ENCODE measurements around the gene IGFBP7. TPM values are rescaled to one million over a fixed set of nuclear protein-coding genes. Genes with fewer than 3 reads are reported as not detected.

The IGFBP7 gene, protein sequence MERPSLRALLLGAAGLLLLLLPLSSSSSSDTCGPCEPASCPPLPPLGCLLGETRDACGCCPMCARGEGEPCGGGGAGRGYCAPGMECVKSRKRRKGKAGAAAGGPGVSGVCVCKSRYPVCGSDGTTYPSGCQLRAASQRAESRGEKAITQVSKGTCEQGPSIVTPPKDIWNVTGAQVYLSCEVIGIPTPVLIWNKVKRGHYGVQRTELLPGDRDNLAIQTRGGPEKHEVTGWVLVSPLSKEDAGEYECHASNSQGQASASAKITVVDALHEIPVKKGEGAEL
- total RNA-seq = 625 and 2,058 TPM in 2 replicates

DNA sequence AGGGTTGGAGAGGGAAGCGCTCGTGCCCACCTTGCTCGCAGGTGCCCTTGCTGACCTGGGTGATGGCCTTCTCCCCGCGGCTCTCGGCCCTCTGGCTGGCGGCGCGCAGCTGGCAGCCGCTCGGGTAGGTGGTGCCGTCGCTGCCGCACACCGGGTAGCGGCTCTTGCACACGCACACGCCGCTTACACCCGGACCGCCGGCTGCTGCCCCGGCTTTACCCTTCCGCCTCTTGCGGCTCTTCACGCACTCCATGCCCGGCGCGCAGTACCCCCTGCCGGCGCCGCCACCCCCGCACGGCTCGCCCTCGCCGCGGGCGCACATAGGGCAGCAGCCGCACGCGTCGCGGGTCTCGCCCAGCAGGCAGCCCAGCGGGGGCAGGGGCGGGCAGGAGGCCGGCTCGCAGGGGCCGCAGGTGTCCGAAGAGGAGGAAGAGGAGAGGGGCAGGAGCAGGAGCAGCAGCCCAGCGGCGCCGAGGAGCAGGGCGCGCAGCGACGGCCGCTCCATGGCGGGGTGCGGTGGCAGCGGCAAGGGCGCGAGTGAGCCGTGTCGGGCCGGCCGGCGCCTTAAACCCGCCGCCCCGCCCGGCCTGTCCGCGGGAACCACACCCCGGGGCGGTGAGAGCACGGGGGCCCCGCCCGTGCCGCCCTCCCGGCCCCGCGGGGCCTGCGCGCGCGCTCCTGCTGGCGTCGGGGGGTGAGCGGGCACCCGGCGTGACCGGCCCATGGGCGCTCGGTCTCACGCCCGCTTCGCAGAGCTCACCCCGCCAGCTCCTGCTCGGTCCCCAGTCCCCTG lies at the start of gene IGFBP7:
IGFBP7 (minus strand) TSS at position 539 of the 793 bp plus-strand sequence; CDS start at position 505, 34 bp downstream.

Other genes starting within 250 kb of the IGFBP7 start
- 16.5 and 23.5 TPM in 2 replicates for gene REST, start 202.5 kb downstream of the IGFBP7 start, total RNA-seq
- 20.5 and 37.8 TPM in 2 replicates for gene NOA1, start 132.8 kb downstream of the IGFBP7 start, total RNA-seq
- gene POLR2B, start 131.5 kb downstream of the IGFBP7 start, total RNA-seq = 42.8 and 59.6 TPM in 2 replicates